Stimulated activated CD4-positive, alpha-beta T cell treated with anti-CD3 and anti-CD28 coated beads, TNF-alpha, amount 100 ng/mL, for 4 hours (primary cell): Measurements from ENCODE around the gene ANKRD10.
"Not testable (repeated sequence)": the region's sequence is repeated elsewhere in the genome, so short reads cannot be mapped to it uniquely, and the experiment has no call there.

Experiments used
- DNase-seq, 3 experiments: peaks; one replicate each; pipeline ENCODE4 v3.0.0-alpha.2; 2020; ENCODE audit warnings: low read depth in 3 of 3

Gene ANKRD10

DNA sequence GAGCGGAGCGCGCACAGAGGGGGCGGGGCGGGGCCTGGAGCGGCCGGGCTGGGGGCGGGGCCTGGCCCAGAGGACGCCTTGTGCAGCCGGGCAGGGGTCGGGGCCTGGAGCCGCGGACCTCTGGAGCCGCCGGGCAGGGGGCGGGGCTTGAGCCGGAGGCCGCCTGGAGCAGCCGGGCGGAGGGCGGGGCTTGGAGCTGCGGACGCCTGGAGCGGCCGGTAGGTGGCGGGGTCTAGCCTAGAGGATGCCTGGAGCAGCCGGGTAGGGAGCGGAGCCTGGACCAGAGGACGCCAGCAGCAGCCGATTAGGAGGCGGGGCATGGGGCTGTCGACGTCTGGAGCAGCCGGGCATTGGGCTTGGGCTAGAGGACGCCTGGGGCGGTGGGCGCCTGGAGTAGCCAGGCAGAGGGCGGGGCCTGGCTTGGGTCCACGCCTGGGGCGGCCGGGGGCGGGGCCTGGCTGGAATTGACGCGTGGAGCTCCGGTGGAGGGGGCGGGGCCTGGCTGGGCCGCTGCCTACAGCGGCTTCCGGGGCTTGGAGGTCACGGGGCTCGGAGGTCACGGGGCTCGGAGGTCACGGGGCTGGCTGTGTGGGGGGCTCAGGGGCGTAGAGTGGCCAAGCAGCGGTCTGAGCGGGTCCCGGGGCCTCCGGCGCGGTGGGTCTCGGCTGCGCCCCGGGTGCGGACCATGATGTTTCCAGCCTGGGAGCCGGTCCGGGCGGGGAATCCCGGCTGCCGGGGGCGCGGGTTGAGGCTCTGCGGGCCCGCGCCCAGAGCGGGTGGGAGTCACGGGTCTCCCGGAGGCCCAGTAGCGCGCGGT lies at the start of gene ANKRD10:
Gene ANKRD10, minus strand, starts transcription at position 13 of the 817 bp plus-strand sequence. CDS start 135 bp downstream, outside the sequence.
- DNase-seq = peak; percentile 87 to 95 (median 89)

DNA sequence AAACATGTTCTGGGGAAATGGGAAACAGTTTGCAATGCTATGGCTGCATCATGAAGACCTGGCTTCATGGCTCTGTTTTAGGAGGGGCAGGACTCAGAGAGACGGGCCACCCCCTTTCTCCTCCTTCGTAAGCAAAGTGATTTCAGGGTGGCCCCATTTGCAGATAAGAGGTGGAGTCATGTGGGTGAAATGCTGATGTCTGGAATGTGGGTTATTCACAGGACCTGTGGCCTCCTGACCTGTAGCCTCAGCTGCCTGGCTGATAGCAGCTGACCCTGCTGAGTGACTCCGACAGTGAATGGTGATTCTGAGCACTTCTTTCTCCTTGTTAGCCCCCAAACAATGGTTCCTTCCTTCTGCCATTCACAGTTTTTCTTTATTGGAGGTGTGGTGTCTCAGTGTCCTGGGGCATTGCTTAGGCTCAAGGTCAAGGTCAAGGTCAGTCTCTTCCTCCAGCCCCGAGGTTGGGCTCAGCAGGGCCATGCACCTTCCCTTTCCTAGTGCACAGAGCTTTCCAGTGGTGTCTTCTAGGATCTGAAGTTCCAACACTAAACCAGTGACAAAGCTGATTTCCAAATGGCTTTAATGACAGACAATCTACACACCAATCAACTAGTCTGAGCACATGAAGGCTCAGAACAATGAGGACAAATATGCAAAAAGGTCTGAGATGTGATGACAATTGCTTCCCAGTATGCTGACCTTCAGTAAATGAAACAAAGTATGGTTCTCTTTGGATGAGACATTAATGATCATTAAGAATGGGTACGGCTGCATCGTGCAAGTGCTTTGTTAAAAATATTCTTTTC lies 49.6 kb upstream of the ANKRD10 start:
- DNase-seq = no peak

DNA sequence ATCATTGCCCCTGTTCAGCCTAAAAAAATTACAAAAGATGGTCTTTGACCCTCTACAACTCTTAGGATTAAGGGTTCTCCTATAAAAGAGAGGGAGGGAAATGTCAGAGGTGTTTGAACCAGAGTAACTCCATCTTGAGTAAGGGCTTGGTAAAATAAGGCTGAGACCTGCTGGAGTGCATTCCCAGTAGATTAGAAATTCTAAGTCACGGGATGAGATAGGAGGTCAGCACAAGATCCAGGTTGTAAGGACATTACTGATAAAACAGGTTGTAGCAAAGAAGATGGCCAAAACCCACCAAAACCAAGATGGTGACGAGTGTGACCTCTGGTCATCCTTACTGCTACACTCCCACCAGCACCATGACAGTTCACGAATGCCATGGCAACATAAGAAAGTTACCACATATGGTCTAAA lies 48.7 kb upstream of the ANKRD10 start:
- no peak for DNase-seq

DNA sequence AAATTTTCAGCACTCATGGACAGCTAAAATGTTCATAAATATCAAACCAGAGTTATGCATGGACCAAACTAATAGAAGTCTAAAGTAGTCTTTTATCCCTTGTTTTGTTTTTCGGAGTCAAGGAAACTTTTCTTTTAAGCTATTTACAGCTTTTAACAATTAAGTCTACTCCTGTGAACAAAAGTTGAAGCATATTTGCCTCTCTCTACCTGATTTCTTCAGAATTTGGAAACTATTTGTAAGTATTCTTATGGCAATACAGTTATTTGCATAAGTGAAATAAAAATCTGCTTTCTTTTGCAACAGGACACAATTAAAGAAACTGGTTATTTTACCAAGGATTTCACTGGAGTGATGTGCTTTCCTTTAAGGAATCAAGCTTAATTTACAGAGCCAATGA lies 47.1 kb upstream of the ANKRD10 start:
- no peak for DNase-seq

DNA sequence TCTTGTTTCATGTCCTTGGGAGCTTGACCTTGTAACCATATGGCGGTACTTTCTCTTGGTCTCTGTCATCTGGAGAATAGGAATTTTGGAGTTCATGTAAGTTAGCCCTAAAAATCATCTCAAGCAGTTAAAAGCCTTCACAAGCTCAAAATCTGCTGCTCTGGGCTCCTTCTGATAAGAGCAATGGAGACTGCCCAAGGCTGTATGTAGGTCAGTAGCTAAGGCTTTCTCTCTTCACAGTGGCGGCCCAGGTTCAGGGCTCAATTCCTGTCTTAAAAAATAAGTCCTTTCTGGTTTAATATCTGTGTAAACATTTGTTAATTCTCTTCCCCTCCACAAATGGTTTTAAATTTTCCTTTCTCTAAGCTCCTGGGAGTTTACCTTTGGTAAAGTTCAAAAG lies 45.3 kb upstream of the ANKRD10 start:
- no peak for DNase-seq

DNA sequence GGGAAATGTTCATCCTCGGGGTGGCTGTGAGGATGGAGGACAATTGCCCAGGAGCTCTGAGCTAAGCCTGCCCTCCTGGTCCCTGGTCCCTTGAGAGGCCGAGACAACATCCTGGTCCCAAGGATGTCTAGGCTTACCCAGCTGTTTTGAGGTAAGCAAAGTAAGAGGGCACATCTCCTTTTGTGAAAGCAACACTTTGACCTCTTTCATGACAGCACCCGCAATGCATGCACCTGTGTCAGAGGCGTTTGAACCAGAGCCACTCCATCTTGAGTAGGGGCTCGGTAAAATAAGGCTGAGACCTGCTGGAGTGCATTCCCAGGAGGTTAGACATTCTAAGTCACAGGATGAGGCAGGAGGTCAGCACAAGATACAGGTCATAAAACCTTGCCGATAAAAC lies 43.1 kb upstream of the ANKRD10 start:
- DNase-seq = no peak

DNA sequence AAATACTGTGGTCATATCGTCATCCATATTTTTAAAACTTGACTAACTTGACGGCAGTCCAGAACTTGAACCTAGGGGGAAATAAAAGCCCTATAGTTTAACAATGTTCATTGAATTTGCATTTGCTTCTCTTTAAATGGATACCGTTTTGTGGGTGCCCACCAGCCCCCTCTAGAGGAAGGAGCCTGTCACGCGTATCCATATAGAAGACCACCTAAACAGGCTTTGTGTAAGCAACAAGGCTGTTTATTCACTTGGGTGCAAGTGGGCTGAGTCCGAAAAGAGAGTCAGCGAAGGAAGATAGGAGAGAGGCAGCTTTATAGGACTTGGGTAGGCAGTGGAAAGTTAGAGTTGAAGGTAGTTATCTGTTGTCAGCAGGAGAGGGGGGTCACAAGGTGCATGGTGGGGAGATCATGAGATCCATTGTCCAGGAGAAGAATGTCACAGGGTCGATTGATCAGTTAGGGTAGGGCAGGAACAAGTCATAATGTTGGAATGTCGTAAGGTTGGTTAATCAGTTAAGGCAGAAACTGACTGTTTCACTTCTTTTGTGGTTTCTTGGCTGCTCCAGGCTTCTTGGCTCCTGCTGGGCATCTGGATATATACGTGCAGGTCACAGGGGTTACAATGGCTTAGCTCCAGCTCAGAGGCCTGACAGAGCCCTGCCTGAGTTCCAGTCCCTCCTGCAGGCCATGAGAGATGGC lies 42.5 kb upstream of the ANKRD10 start:
- DNase-seq = no peak

DNA sequence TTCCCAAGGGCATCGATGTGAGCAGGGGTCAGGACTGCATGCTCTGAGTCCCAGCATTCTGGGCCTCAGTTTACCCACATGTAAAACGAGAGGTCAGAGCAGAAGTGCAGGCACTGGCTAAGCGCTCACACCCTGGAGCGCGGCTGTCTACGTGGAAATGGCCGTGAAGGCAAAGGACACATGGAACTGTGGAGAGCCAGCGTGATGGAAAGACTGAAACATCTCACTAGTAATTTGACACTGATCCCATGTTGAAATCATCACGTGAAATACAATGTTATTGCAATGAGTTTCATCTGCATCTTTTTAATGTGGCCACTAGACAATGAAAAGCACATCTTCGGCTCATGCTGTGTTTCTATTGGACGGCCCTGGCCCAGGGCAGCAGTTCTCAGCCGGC lies 41.3 kb upstream of the ANKRD10 start:
- DNase-seq = not testable (repeated sequence)

DNA sequence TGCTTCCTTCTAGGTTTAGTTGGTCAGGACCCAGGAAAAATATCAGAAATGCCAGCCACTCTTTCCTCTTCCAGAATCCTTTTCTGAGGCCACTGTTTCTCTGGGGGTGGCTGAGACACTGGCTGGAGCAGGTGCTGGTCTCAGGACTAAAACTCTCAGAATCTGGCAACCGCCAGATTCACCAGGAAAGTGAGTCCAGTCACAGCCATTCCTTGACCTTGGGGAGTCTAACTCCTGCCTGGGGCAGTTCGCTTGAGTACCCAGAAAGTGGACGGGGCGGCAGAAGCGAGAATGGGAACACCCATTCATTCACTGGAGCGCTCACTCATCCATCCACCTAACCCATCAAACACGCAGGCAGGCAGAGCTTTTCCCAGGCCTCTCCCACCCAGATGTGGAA lies 40.7 kb upstream of the ANKRD10 start:
- DNase-seq = not testable (repeated sequence)

DNA sequence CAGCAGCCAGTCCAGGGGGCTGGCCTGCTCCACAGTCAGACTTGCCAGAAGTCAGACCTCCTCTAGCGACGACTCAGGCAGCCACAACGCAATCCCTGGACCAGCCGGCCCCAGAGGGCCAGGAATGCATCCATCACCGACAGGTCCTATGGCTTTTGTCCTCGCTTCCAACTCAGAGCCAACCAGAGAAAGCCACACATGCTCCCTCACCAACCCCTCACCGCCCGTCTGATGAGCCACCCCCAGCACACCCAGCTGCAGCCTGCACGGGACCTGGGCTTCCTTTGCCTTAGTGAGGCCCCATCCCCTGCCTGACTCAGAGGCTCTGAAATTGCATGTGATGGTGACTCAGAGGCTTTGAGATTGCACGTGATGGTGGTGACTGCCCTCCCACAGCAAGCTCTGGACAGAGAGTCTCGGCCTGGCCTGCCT lies 40.2 kb upstream of the ANKRD10 start:
- not testable (repeated sequence) for DNase-seq

DNA sequence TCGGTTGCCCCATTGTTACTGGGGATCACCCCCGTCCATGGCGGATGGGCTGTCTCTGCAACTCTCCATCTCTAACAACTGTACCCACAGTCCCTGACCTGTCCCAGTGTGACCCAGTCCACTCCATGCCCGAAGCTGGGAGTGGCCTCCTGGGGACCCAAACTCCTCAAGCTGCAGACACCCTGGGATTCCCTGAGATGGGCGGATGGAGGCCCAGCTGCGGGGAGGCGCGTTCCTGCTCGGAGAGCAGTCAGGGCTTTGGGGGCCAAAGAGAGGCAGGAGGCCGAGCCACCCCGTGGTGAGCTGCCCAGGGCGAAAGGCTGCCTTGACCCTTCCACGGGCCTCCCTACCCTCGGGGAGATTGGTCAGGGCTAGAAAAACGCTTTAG lies 39.7 kb upstream of the ANKRD10 start:
- not testable (repeated sequence) for DNase-seq

DNA sequence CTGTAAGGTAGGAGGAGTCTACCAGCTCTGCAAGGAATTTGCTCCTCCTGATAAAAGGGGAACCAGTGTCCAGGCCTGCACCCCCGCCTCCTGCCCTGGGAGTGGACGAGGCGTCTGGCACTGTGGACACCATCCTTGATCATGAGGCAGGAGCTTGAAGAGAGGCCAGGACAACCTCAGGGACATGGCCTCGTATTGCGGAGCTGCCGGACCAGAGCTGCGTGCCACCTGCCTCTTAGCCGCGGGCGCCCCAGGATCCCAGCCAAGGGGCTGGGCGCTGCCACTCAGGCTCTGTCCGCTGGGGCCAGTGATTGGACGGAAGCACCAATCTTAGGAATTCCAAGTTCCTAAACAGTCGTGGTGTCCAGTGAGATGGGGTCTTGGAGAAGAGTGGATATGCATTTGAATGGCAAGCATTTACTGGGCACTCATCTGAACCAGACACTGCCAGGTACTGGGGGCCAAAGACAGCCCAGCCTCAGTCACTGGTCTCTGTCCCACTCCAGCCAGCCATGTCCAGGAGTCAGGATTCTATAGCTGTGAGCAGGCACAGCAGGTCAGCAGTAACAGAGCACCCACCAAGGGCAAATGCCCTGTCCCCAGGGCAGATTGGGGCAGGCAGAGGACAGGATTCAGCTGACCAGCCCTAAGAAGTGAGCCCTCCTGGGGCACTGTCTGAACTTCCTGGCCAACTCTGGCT lies 39.1 kb upstream of the ANKRD10 start:
- no peak for DNase-seq

DNA sequence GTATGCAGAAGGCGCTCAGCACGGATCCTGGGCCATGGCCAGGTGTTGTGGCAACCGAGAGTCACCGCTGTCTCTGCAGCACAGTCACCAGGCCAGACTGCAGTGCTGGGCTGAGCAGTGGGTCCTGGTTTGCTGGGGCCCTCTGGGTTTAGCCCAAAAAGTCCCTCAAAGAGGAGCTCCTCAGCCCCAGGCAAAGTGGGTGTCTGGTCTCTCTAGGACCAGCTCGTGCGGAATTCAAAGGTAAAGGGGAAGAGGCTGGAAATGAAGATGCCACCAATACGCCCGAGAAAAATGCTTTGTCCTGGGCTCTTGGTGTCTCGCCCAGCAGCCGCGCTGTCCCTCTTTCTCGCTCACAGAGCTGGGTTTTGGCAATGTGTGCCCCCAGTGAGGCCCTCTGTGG lies 38.5 kb upstream of the ANKRD10 start:
- DNase-seq = no peak

DNA sequence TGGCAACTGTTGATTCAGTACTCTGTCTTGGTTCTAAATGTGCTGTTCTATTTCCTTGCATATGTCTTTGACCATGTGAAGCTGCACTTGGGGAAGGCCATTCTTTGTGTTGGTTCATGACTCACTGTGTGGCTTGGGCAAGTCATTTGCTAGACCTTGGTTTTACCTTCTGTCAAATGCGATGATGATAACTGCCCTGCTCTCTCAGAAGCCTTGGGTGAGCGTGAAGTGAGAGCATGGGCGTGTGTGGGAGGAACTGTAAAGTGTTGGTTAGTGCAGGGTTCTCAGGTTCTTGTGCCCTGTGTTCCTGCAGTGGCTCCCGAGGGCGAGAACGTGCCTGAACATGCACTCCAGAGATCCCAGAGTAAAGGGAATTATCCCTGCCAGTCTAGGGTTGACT lies 37.3 kb upstream of the ANKRD10 start:
- DNase-seq = not testable (repeated sequence)

DNA sequence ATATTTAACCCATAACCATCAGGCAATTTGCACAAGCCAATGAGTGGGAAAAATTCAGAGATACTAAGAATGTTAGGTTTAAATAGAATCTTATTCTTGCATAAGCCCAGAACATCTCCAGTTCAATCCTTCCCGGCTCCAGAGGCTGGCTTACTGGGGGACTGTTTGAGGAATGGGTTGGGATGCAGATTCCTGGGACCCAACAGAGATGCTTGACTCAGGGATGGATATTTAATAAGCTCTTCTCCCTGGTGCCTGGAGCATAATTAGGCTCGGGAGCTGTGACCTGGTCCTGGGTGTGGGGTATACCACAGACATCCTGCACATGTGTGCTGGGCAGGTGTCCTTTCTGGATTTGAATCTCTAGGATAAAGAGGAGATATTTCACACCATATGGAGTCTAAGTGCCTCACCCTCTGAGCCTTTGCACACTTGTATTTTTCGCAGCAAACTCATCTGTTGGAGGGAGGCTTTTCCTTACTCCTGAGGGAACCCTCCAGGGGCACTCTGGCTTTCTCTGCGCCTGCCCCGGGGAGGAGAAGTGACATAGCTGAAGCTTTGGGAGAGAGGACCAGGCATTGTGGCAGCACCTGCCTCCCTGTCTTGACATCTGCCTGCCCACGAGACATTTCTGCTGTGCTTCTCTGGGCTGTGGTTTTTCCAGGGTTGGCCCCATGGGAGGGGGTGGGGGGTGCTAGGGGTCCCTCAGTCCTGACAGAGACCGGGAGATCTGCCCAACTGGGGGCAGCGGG lies 36.1 kb upstream of the ANKRD10 start:
- no peak for DNase-seq

DNA sequence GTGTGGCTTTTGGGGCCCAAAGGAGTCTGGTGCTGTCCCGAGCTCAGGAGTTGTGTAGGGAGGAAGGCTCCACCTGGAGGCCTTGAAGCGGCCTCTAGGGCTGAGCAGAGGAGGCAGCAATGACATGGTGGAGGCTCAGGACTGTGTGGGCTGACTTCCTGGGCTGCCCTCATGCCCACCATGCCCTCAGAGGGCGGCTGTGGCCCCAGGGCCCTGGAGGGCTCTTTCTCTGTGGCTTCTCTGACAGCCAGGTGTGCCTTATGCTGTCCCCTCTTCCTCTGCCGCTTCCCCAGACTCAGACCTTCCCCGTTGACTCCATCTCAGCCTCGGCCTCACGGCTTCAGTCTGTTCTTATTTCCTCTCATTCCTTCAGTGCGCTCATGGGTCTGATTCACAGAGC lies 35.5 kb upstream of the ANKRD10 start:
- no peak for DNase-seq

DNA sequence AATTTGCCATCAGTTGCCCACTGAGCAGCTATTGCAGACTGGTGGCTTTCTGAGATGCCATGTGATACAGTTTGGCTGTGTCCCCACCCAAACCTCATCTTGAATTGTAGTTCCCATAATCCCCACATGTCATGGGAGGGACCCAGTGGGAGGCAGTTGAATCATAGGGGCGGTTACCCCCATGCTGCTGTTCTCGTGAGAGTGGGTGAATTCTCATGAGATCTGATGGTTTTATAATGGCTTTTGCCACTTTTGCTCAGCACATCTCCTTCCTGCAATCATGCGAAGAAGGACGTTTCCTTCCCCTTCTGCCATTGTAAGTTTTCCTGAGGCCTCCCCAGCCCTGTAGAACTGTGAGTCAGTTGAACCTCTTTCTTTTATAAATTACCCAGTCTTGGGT lies 34.8 kb upstream of the ANKRD10 start:
- no peak for DNase-seq

DNA sequence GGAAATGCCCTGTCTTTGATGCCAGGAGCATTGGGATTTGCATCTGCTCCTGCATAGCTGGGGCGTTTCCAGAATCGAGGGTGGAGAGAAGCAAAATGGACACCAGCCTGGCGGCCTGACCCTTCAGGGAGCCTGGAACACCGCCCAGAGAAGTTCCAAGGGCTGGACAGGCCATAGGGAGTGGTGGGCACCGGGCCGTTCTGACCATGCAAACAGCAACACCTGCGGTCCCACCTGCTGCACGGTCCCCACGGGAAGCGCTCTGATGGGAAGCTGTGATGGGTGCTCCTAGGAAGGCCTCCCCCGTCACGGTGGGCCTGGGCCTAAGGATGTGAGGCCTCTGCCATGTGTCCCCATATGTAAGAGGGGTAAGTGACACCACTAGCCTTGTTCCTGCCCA lies 34.2 kb upstream of the ANKRD10 start:
- no peak for DNase-seq

DNA sequence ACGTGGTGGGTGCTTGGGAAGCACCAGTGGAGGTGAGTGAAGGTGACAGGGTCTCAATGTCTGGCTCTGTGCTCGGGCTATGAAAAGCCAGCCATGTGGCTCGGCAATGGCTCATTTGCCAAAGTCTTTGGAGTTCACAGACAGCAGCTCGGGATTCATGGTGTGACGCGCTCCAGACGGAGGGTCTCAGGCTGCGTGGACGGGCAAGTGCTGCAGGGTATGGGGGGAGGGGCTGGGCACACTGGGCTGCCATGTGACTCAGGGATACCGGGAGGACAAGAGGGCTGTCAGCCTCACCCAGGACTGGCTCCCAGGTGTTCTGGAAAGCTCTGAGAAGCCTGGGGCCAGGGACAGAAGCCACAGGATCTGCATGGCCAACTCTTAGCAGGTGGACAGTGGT lies 32.5 kb upstream of the ANKRD10 start:
- not testable (repeated sequence) for DNase-seq

DNA sequence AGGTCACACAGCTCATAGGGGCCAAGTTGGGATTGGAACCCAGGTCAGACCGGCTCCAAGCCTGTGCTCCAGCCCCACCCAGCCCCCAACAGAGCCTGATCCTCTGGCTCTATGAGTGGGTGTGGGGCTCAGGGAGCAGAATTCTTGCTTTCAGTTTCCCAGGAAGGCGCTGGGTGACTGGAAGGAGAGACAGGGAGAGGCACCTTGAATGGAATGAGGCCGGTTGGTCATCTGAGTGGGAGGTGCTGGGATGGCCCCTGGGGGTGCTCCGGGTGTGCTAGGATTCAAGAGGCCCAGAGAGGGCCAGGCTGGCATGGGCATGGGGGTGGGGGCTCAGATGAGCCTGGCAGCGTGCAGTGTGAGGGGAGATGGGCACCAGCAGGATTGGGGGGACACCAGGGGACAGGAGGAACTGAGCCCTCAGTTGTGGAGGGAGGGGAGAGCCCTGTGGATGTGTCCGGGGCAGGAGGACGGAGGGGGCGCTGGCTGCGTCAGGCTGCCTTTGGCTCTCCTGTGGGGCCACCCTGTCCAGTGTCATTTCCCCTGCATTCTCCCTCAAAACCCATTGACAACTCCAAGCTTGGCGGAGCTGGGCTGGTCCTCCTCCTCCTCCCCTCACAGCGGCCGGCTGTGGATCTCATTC lies 31.2 kb upstream of the ANKRD10 start:
- no peak for DNase-seq
